Ishikawa (cell line): ENCODE data around the gene RPTOR.

Source experiments
- CEBPB ChIP-seq: IDR thresholded peaks from 2 replicates; pipeline ENCODE4 v1.6.1; 2012
- CREB1 ChIP-seq: IDR thresholded peaks from 2 replicates; pipeline ENCODE4 v1.6.1; 2012; ENCODE audit warnings: low read depth
- EGR1 ChIP-seq: IDR thresholded peaks from 2 replicates; pipeline ENCODE4 v1.6.1; 2012
- EP300 ChIP-seq: IDR thresholded peaks from 2 replicates; pipeline ENCODE4 v1.6.1; 2012; ENCODE audit warnings: borderline replicate concordance
- FOXM1 ChIP-seq: IDR thresholded peaks from 2 replicates; pipeline ENCODE4 v1.6.1; 2012; ENCODE audit warnings: low read depth, borderline replicate concordance
- NFIC ChIP-seq: IDR thresholded peaks from 2 replicates; pipeline ENCODE4 v1.6.1; 2012
- RAD21 ChIP-seq: IDR thresholded peaks from 2 replicates; pipeline ENCODE4 v1.6.1; 2012; ENCODE audit warnings: low read depth
- TAF1 ChIP-seq: IDR thresholded peaks from 2 replicates; pipeline ENCODE4 v1.6.1; 2012; ENCODE audit warnings: low read depth, mild to moderate bottlenecking
- TCF12 ChIP-seq: IDR thresholded peaks from 2 replicates; pipeline ENCODE4 v1.6.1; 2012; ENCODE audit warnings: low read depth
- TEAD4 ChIP-seq: IDR thresholded peaks from 2 replicates; pipeline ENCODE4 v1.6.1; 2012
- USF1 ChIP-seq: IDR thresholded peaks from 2 replicates; pipeline ENCODE4 v1.6.1; 2012
- YY1 ChIP-seq: IDR thresholded peaks from 2 replicates; pipeline ENCODE4 v1.6.1; 2012; ENCODE audit warnings: low read depth
- ZBTB7A ChIP-seq: IDR thresholded peaks from 2 replicates; pipeline ENCODE4 v1.6.1; 2012; ENCODE audit warnings: low read depth
- TF ChIP-seq, protein P1 (sequence below): IDR thresholded peaks from 2 replicates; pipeline ENCODE4 v1.6.1; 2012
- TF ChIP-seq, protein P2 (sequence below): IDR thresholded peaks from 2 replicates; pipeline ENCODE4 v1.6.1; 2012; ENCODE audit warnings: low read depth, mild to moderate bottlenecking

The RPTOR gene

GRCh38 chr17:80658821-80659220 lies 114.2 kb downstream of the RPTOR start:
- no peak for TF ChIP-seq TCF12
- TF ChIP-seq FOXM1, result no peak
- no peak for TF ChIP-seq USF1
- no peak for TF ChIP-seq TAF1
- TF ChIP-seq, protein P1, sequence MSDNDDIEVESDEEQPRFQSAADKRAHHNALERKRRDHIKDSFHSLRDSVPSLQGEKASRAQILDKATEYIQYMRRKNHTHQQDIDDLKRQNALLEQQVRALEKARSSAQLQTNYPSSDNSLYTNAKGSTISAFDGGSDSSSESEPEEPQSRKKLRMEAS, result no peak
- TF ChIP-seq EGR1, result no peak
- no peak for TF ChIP-seq YY1
- no peak for TF ChIP-seq ZBTB7A
- TF ChIP-seq NFIC, result no peak

- TF ChIP-seq TAF1 (no peak), YY1 (no peak)
Observed at GRCh38 chr17:80659651-80660050, 115.0 kb downstream of the RPTOR start.

DNA sequence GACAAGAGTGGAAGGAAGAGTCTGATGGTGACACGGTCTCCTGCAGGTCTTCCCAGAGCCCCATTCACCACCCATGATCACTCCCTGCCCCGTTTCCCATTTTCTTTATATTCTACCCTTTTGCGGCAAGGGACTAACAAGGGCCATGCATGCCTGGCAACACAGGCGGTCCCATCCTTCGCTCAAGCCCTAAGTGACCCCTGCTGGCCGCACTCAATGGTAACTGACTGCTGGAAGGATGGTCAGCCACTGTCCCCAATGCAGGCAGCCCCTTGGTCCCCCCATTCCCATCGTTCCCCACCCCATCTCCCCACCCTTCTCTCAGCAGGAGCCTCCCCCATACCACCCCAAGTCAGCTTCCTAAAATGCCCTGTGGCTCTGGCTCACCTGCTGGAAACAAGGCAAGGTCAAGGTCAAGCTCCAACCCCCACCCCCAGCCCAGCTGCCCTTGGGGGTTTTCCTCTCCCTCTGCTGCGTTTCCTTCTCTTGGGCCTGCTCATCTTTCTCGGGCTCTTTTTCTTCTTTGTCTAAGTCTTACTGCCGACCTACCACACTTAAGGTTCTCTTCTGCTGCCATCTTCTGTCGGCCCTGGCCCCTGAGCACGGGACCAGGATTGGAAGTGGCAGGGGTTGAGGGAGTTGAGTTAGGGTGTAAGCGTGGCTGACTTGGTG lies 116.0 kb downstream of the RPTOR start:
- TF ChIP-seq ZBTB7A, result no peak
- no peak for TF ChIP-seq TAF1
- no peak for TF ChIP-seq YY1
- no peak for TF ChIP-seq EP300
- no peak for TF ChIP-seq FOXM1
- no peak for TF ChIP-seq TEAD4
- TF ChIP-seq, protein P1, result no peak
- TF ChIP-seq USF1, result no peak

DNA sequence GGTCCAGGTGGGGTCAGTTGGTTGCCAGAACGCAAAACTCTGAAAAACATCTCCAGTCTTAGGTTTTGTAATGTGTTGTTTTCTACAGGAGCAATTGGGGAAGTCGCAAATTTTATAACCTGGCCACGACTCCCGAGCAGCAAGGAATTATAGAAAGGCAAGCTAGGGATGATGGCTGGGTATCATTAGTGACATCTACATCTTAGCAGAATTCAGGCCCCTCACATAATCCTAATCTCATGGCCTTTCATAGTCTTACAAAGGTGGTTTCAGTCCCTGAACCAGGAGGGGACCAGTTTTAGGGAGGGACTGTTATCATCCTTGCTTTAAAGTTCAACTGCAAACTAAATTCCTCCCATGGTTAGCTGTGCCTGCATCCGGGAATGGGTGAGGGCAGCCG lies 117.9 kb downstream of the RPTOR start:
- TF ChIP-seq EGR1, result no peak
- no peak for TF ChIP-seq NFIC
- no peak for TF ChIP-seq YY1

DNA sequence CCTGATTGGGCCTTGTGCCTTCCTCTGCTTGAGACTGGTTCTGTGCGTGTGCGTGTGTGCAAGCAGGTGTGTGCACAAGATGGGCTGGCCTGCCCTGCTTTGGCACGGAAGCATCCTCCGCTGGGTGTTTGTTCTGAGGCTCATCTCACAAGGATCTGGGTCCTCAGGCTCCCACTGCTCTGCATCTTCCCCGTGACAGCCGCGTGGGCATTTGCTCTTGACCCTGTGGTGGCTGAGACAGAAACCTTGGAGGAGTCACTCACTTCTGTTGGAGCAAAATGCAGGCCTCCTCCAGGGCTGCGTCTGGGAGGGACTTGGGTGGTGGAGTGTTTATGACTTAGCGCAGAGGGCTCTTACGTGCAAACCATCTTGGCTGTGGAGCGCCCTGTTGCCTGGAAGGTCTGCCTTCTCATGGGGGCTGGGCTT lies 119.2 kb downstream of the RPTOR start:
- TF ChIP-seq EGR1, result no peak
- no peak for TF ChIP-seq TCF12
- TF ChIP-seq, protein P2, sequence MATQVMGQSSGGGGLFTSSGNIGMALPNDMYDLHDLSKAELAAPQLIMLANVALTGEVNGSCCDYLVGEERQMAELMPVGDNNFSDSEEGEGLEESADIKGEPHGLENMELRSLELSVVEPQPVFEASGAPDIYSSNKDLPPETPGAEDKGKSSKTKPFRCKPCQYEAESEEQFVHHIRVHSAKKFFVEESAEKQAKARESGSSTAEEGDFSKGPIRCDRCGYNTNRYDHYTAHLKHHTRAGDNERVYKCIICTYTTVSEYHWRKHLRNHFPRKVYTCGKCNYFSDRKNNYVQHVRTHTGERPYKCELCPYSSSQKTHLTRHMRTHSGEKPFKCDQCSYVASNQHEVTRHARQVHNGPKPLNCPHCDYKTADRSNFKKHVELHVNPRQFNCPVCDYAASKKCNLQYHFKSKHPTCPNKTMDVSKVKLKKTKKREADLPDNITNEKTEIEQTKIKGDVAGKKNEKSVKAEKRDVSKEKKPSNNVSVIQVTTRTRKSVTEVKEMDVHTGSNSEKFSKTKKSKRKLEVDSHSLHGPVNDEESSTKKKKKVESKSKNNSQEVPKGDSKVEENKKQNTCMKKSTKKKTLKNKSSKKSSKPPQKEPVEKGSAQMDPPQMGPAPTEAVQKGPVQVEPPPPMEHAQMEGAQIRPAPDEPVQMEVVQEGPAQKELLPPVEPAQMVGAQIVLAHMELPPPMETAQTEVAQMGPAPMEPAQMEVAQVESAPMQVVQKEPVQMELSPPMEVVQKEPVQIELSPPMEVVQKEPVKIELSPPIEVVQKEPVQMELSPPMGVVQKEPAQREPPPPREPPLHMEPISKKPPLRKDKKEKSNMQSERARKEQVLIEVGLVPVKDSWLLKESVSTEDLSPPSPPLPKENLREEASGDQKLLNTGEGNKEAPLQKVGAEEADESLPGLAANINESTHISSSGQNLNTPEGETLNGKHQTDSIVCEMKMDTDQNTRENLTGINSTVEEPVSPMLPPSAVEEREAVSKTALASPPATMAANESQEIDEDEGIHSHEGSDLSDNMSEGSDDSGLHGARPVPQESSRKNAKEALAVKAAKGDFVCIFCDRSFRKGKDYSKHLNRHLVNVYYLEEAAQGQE, result no peak
- TF ChIP-seq FOXM1, result no peak
- TF ChIP-seq EP300, result no peak
- no peak for TF ChIP-seq NFIC
- no peak for TF ChIP-seq CEBPB
- TF ChIP-seq, protein P1, result no peak
- TF ChIP-seq ZBTB7A, result no peak
- TF ChIP-seq TAF1, result no peak
- no peak for TF ChIP-seq YY1
- no peak for TF ChIP-seq CREB1
- TF ChIP-seq TEAD4, result no peak
- TF ChIP-seq RAD21, result no peak
- TF ChIP-seq USF1, result no peak

DNA sequence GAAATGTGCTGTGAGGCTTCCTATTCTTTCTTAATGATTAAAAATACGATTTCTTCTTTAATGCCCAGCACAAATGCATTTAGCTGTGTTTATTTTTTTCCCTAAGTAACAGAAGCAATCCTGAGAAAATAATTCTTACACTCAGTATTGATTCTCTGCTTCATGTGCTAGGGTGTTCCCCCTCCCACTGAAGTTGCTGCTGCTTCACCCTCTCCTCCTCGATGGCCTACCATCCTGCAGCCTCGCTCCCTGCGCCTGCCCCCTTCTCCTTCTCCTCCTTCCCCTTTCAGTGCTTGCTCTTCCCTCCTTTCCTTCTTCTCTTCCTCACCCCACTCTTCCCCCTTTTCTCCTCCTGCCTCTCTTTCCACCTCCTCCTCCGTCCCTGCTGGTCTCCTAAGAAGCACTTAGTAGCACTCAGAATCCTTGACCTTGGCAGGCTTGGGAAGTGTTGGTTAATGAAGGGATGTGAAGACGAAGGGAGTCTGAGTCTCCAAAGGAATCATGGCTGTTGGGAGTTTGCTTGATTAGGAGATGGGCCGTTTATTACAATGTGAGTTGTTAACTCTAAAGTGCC lies 119.7 kb downstream of the RPTOR start:
- TF ChIP-seq TAF1 (no peak), CEBPB (no peak), TCF12 (no peak), CREB1 (no peak), TEAD4 (no peak)

DNA sequence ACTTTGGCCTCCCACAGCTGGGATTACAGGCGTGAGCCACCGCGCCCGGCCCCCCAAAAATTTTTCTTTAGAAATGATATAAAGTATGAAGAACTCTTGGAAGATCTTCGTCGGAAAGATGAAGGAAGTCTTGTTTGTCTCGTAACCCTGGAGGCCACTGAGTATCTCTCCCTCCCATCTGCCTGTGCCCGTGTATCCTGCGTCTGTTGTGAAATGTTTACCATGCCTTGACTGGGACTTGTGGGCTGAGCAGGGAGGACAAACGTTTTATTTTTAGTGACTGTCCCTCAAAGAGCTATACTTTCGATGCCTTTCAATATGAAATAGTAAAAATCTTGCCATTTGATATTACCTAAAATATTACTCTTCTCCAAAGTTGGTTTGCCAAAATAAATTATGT lies 121.2 kb downstream of the RPTOR start:
- TF ChIP-seq TEAD4, result no peak
- no peak for TF ChIP-seq EP300
- TF ChIP-seq FOXM1, result no peak
- TF ChIP-seq RAD21, result no peak

GRCh38 chr17:80666867-80667266 lies 122.2 kb downstream of the RPTOR start:
- TF ChIP-seq, protein P2, result no peak
- TF ChIP-seq CEBPB, result no peak
- no peak for TF ChIP-seq EGR1
- no peak for TF ChIP-seq NFIC
- TF ChIP-seq, protein P1, result no peak
- no peak for TF ChIP-seq USF1
- no peak for TF ChIP-seq ZBTB7A
- no peak for TF ChIP-seq YY1
- TF ChIP-seq EP300, result no peak
- TF ChIP-seq FOXM1, result no peak
- no peak for TF ChIP-seq TAF1
- TF ChIP-seq CREB1, result no peak
- TF ChIP-seq TEAD4, result no peak
- no peak for TF ChIP-seq TCF12
- TF ChIP-seq RAD21, result no peak
